ENCODE data around the gene SLC25A28. TPM values are rescaled to one million over a fixed set of nuclear protein-coding genes. Genes with fewer than 3 reads are reported as not detected.

The SLC25A28 gene, protein sequence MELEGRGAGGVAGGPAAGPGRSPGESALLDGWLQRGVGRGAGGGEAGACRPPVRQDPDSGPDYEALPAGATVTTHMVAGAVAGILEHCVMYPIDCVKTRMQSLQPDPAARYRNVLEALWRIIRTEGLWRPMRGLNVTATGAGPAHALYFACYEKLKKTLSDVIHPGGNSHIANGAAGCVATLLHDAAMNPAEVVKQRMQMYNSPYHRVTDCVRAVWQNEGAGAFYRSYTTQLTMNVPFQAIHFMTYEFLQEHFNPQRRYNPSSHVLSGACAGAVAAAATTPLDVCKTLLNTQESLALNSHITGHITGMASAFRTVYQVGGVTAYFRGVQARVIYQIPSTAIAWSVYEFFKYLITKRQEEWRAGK
- total RNA-seq (2014; rRNA removed; shearing (Covaris generic)) (31.6 and 35.6 TPM in 2 replicates), total RNA-seq (2022) (36.3 and 38.3 TPM in 2 replicates), Bru-seq, nascent RNA (percentile 82 among the genes with signal in this experiment), BruChase-seq, experiment 1, labeled RNA remaining after a 6-hour chase (percentile 68 among the genes with signal in this experiment), BruChase-seq, experiment 2, labeled RNA remaining after a 2-hour chase (percentile 83 among the genes with signal in this experiment)
- long read RNA-seq, transcript SLC25A28-201 (4 exons, 1,451 nt), result major isoform, 7 of 28 reads
- long read RNA-seq, partial matches to known transcripts, result 3 of 28 reads
- long read RNA-seq, other reads (novel, unspliced or antisense), result 15 of 28 reads

- peaks cover 29% of the 10 kb centered on the region; the same call in 1 of the 2 replicates for H3K79me2 ChIP-seq (ENCODE audit: insufficient read depth, low read depth, low read length)
- H4K20me1 ChIP-seq (ENCODE audit: insufficient read depth, low read length), result peaks cover 20% of the 10 kb centered on the region
- intact Hi-C loops (cut with micrococcal nuclease; ENCODE audit: unreplicated experiment), result loop anchor here (2.0 to 5.0 kb wide), 3 partner anchors 39 to 189 kb away; partner anchors contain the start of genes COX15, CUTC, ENTPD7 and GOT1
- no TSS peak for BruUV-seq (replicated peaks)
- peak within 1 kb of the TSS; percentile 90 for H3K4me2 ChIP-seq (ENCODE audit: low read length)
- peak within 1 kb of the TSS; percentile 77 for H2AFZ ChIP-seq (ENCODE audit: low read length)
- TF ChIP-seq EZH2phosphoT487 (IDR thresholded peaks at IDR 0.05; ENCODE audit: borderline replicate concordance, low read depth, low read length), result no peak
- TF ChIP-seq CTCF (conservative IDR thresholded peaks at IDR 0.05; ENCODE audit: low read length), result no peak
- ChIA-PET CTCF (ENCODE audit: unreplicated experiment) (interaction anchor here (0.7 kb wide), 1 partner anchor 189 kb away, joined by 3 read pairs; no protein-coding TSS in a partner anchor), POLR2A (interaction anchor here (0.9 to 1.6 kb wide), 5 partner anchors 45 to 190 kb away, joined by 3 to 7 read pairs (median 3); partner anchors contain the start of gene GOT1)
- no peaks in the 10 kb centered on the region for H3K9me2 ChIP-seq (ENCODE audit: insufficient read depth, low read length)
- peak within 1 kb of the TSS; percentile 96 for H3K4me3 ChIP-seq (ENCODE audit: low read depth, low read length, poor library complexity, severe bottlenecking)
- no peaks in the 10 kb centered on the region for H3K9me3 ChIP-seq (ENCODE audit: low read length)
- H3K27ac ChIP-seq (ENCODE audit: low read depth, low read length, poor library complexity, severe bottlenecking), result peak within 1 kb of the TSS; percentile 85
- peaks cover 25% of the 10 kb centered on the region for H3K4me1 ChIP-seq (ENCODE audit: insufficient read depth, low read length, poor library complexity, severe bottlenecking)
- H3K36me3 ChIP-seq (ENCODE audit: insufficient read depth, low read length), result peaks cover 15% of the 10 kb centered on the region; the same call in 1 of the 2 replicates
- peak; percentile 100 for DNase-seq (ENCODE audit: low spot score)
Measured at GRCh38 chr10:99619851-99620710, at the start of gene SLC25A28. TSS of gene SLC25A28 (minus strand) at chr10:99620439. CDS start at chr10:99620335, 104 bp downstream.

DNA sequence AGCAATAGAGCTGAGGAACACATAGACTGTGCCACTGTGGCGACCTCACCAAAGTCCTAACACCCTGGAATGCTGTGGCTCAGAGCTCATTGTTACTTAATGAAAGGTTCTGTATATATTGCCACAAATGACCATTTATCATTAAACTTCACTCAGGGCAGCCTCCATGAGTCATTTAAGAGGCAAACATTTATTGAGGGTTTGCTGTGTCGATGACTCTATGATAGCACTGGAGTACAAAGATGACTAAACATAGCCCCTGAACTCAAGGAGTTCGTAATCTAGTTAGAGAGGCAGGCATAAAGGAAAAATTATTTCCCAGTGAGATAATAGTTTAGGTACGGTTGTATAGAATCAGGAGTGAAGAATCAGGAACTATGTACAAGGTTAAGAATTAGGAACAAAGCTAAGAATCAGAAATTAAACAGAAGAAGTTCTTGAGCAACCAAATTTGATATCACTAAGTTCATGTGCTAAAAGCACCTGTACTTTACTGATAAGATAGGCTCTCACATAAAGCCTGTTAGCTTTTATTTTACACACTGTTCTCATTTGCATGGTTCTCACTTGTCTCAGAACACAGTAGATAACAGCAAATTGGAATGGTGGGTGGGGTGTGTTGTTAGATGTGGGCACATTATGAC, 47.0 kb upstream of the SLC25A28 start:
- Histone ChIP-seq H3K4me1 (ENCODE audit: insufficient read depth, low read length, poor library complexity, severe bottlenecking) (no peaks in the 10 kb centered on the region), H4K20me1 (ENCODE audit: insufficient read depth, low read length) (no peaks in the 10 kb centered on the region), H2AFZ (ENCODE audit: low read length) (no peak overlapping the region), H3K27ac (ENCODE audit: low read depth, low read length, poor library complexity, severe bottlenecking) (no peak overlapping the region), H3K9me2 (ENCODE audit: insufficient read depth, low read length) (no peaks in the 10 kb centered on the region), H3K4me3 (ENCODE audit: low read depth, low read length, poor library complexity, severe bottlenecking) (no peak overlapping the region), H3K9me3 (ENCODE audit: low read length) (no peaks in the 10 kb centered on the region), H3K79me2 (ENCODE audit: insufficient read depth, low read depth, low read length) (no peaks in the 10 kb centered on the region), H3K36me3 (ENCODE audit: insufficient read depth, low read length) (no peaks in the 10 kb centered on the region), H3K4me2 (ENCODE audit: low read length) (no peak overlapping the region)
- CTCF ChIA-PET (ENCODE audit: unreplicated experiment), result no interaction called here
- DNase-seq (ENCODE audit: low spot score), result no peak
- intact Hi-C loops (cut with micrococcal nuclease; ENCODE audit: unreplicated experiment), result no loop called here
- no TSS peak for BruUV-seq (replicated peaks)
- POLR2A ChIA-PET, result interaction anchor here (1.0 kb wide), 1 partner anchor 17 kb away, joined by 3 read pairs; no protein-coding TSS in a partner anchor
- TF ChIP-seq CTCF (conservative IDR thresholded peaks at IDR 0.05; ENCODE audit: low read length), result no peak
- no peak for TF ChIP-seq EZH2phosphoT487 (IDR thresholded peaks at IDR 0.05; ENCODE audit: borderline replicate concordance, low read depth, low read length)

Data from OCI-LY7 (cell line).